ENCODE data around the gene MARCO.

DNA sequence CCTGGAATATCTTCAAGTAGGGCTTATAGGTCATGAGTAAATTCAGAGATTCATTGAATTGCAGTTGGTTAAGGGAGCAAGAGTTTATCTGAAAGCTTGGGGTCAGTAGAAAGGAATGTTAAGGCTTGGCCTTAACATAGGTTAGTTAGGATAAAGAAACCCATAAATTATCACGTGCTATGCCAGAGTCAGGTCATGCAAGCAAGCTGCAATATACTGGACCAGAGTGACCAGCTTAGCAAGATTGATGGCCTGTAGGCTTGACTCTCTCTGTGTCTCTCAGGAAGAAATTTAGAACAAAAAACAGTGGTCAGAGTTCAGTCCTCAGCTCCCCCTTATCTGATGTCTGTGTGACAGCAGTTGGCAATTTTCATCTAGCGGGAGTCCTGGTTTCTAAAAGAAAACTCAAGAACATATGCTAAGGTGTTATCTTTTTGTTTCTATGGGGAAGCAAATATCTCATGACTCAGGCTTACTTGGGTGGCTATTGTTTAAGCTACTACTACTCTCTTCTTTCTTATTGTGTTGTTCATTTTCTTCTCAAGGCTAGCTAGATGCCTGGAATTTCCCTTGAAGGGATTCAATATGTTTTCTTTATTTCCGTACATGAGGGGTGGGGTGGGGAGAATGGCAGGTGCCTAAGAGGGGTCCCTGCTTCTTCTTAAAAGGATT lies 28.7 kb upstream of the MARCO start:
- TF ChIP-seq NRF1 (IDR thresholded peaks at IDR 0.05; ENCODE audit: low read depth, low read length) (no peak), USF1 (IDR thresholded peaks at IDR 0.05; ENCODE audit: borderline replicate concordance, low read depth) (no peak), EP300 (IDR thresholded peaks at IDR 0.05; ENCODE audit: borderline replicate concordance in 1 of 2, low read depth in 1 of 2, low read length in 1 of 2) (no peak), MAX (IDR thresholded peaks at IDR 0.05; ENCODE audit: low read depth) (no peak), JUND (IDR thresholded peaks at IDR 0.05) (no peak), POLR2AphosphoS5 (IDR thresholded peaks at IDR 0.05; ENCODE audit: low read depth, low read length) (no peak), SIN3A (IDR thresholded peaks at IDR 0.05; ENCODE audit: borderline replicate concordance, low read depth, low read length) (no peak), YY1 (IDR thresholded peaks at IDR 0.05; ENCODE audit: low read depth) (no peak), EZH2phosphoT487 (IDR thresholded peaks at IDR 0.05; ENCODE audit: borderline replicate concordance, low read depth) (no peak), RCOR1 (IDR thresholded peaks at IDR 0.05; ENCODE audit: low read length) (no peak), RFX5 (IDR thresholded peaks at IDR 0.05; ENCODE audit: low read length) (no peak)
- TF ChIP-seq, protein P1, sequence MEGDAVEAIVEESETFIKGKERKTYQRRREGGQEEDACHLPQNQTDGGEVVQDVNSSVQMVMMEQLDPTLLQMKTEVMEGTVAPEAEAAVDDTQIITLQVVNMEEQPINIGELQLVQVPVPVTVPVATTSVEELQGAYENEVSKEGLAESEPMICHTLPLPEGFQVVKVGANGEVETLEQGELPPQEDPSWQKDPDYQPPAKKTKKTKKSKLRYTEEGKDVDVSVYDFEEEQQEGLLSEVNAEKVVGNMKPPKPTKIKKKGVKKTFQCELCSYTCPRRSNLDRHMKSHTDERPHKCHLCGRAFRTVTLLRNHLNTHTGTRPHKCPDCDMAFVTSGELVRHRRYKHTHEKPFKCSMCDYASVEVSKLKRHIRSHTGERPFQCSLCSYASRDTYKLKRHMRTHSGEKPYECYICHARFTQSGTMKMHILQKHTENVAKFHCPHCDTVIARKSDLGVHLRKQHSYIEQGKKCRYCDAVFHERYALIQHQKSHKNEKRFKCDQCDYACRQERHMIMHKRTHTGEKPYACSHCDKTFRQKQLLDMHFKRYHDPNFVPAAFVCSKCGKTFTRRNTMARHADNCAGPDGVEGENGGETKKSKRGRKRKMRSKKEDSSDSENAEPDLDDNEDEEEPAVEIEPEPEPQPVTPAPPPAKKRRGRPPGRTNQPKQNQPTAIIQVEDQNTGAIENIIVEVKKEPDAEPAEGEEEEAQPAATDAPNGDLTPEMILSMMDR (IDR thresholded peaks at IDR 0.05) = no peak
- TF ChIP-seq, protein P2, sequence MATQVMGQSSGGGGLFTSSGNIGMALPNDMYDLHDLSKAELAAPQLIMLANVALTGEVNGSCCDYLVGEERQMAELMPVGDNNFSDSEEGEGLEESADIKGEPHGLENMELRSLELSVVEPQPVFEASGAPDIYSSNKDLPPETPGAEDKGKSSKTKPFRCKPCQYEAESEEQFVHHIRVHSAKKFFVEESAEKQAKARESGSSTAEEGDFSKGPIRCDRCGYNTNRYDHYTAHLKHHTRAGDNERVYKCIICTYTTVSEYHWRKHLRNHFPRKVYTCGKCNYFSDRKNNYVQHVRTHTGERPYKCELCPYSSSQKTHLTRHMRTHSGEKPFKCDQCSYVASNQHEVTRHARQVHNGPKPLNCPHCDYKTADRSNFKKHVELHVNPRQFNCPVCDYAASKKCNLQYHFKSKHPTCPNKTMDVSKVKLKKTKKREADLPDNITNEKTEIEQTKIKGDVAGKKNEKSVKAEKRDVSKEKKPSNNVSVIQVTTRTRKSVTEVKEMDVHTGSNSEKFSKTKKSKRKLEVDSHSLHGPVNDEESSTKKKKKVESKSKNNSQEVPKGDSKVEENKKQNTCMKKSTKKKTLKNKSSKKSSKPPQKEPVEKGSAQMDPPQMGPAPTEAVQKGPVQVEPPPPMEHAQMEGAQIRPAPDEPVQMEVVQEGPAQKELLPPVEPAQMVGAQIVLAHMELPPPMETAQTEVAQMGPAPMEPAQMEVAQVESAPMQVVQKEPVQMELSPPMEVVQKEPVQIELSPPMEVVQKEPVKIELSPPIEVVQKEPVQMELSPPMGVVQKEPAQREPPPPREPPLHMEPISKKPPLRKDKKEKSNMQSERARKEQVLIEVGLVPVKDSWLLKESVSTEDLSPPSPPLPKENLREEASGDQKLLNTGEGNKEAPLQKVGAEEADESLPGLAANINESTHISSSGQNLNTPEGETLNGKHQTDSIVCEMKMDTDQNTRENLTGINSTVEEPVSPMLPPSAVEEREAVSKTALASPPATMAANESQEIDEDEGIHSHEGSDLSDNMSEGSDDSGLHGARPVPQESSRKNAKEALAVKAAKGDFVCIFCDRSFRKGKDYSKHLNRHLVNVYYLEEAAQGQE (IDR thresholded peaks at IDR 0.05; ENCODE audit: low read depth, low read length) = no peak

Data from SK-N-SH (cell line).